HG02852 (cell line): ENCODE measurements around the gene KLF5.
"Not testable (repeated sequence)": the region's sequence is repeated elsewhere in the genome, so short reads cannot be mapped to it uniquely, and the experiment has no call there.

ENCODE experiments used
- ATAC-seq: cut with Tn5 transposase; IDR thresholded peaks from one replicate; pipeline ENCODE4 v1.9.1; 2021; ENCODE audit warnings: mild to moderate bottlenecking, moderate library complexity; ENCODE audit not compliant: unreplicated experiment

KLF5 gene

GRCh38 chr13:73082895-73083294, 24.1 kb downstream of the KLF5 start:
- ATAC-seq = no peak

GRCh38 chr13:73088332-73088935, 29.6 kb downstream of the KLF5 start:
- ATAC-seq = no peak

GRCh38 chr13:73089213-73089612, 30.4 kb downstream of the KLF5 start:
- ATAC-seq = no peak

- peak; percentile 62 for ATAC-seq
Observed at GRCh38 chr13:73090116-73090822, 31.5 kb downstream of the KLF5 start.

- no peak for ATAC-seq
Observed at GRCh38 chr13:73090823-73091187, 32.0 kb downstream of the KLF5 start.

GRCh38 chr13:73092829-73093228, 34.0 kb downstream of the KLF5 start:
- ATAC-seq = no peak

- no peak for ATAC-seq
Observed at GRCh38 chr13:73096173-73096572, 37.4 kb downstream of the KLF5 start.

- no peak for ATAC-seq
Observed at GRCh38 chr13:73096638-73097037, 37.8 kb downstream of the KLF5 start.

- not testable (repeated sequence) for ATAC-seq
Observed at GRCh38 chr13:73100781-73101180, 42.0 kb downstream of the KLF5 start.

- no peak for ATAC-seq
Observed at GRCh38 chr13:73101351-73102007, 42.7 kb downstream of the KLF5 start.

- no peak for ATAC-seq
Observed at GRCh38 chr13:73103238-73103637, 44.4 kb downstream of the KLF5 start.

GRCh38 chr13:73106513-73107178, 47.8 kb downstream of the KLF5 start:
- no peak for ATAC-seq

GRCh38 chr13:73107481-73107880, 48.7 kb downstream of the KLF5 start:
- ATAC-seq = no peak

- ATAC-seq = no peak
Observed at GRCh38 chr13:73107970-73108369, 49.2 kb downstream of the KLF5 start.

- no peak for ATAC-seq
Observed at GRCh38 chr13:73109288-73109899, 50.6 kb downstream of the KLF5 start.

GRCh38 chr13:73109969-73110368, 51.2 kb downstream of the KLF5 start:
- no peak for ATAC-seq

GRCh38 chr13:73110814-73111213, 52.0 kb downstream of the KLF5 start:
- no peak for ATAC-seq

- ATAC-seq = no peak
Observed at GRCh38 chr13:73111331-73111730, 52.5 kb downstream of the KLF5 start.

GRCh38 chr13:73119612-73120011, 60.8 kb downstream of the KLF5 start:
- ATAC-seq = no peak
